Measurements from ENCODE around the gene HOXB4.
A peak's percentile ranks its signal among the peaks of the same experiment; 100 is the strongest.

HOXB4 gene

GRCh38 chr17:48577946-48578615 is at the start of gene HOXB4:
HOXB4 (minus strand) TSS chr17:48578350; CDS start chr17:48578319, 31 bp downstream.
- DNase-seq = no peak

DNA sequence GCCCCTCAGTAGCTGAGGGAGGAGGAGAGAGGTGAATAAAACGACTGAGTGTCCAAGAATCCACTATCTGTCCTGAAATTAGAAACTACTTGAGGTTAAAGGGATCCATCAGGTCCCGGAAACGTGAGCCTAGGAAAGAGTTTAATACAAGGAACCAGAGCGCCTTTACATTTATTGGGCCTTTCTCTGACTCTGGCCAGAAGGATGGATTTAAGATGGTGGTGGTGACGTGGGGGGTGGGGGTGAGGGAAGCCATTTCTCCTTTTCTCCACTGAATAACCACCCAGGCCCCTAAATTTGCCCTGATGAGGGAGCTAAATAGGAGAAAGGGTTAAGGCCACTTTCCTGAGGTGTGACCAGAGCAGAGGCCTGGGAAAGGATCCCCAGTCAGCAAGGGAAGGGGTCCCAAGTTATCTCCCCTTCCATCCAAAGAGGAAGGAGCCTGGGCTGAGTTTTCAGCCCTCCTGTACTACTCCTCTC is 49.0 kb upstream of the HOXB4 start:
- DNase-seq = no peak

DNA sequence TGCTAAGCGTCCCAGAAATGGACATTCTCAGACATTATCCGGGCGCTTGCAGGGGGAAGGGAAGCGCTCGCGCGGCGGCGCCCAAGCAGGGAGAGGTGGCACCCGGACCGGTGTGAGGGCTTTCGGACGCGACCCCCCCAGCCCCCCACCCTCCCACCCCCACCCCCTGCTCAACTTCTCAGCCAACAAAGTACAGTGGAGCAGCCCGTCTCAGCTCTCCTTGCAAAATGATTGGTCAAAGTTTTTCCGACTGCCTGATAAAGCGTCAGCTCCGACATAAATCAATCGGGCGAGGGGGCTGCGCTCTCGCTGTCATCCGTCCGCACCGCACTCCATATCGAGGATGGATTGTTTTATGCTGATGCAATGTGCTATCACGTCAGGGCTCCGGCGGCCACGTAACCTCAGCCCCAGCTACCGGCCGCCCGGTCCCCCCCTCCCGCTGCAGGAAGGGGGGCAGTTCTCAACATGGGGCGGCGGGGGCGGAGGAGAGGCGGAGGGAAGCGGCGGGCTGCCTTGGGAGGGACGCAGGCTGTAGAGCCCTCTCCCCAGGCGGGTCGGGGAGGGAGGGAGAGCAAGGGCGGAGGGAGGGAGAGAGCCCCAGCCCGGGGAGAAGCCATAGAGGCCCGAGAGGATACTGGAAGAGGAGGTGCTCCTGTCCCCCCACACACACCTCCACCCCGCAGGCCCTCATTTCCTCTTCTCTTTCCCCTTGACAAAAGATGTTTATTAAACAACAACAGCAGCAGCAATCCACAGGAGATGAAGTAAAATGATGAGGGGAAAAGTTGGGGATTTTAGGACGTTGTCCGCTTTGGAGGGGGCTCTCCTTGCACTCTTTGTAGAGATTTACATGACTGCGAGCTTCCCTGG is 48.3 kb upstream of the HOXB4 start, which contains the start of gene HOXB9:
TSS of gene HOXB9 (minus strand) at position 114 of the 873 bp plus-strand sequence. CDS start at position 25, 89 bp downstream.
- DNase-seq = peak; percentile 83

DNA sequence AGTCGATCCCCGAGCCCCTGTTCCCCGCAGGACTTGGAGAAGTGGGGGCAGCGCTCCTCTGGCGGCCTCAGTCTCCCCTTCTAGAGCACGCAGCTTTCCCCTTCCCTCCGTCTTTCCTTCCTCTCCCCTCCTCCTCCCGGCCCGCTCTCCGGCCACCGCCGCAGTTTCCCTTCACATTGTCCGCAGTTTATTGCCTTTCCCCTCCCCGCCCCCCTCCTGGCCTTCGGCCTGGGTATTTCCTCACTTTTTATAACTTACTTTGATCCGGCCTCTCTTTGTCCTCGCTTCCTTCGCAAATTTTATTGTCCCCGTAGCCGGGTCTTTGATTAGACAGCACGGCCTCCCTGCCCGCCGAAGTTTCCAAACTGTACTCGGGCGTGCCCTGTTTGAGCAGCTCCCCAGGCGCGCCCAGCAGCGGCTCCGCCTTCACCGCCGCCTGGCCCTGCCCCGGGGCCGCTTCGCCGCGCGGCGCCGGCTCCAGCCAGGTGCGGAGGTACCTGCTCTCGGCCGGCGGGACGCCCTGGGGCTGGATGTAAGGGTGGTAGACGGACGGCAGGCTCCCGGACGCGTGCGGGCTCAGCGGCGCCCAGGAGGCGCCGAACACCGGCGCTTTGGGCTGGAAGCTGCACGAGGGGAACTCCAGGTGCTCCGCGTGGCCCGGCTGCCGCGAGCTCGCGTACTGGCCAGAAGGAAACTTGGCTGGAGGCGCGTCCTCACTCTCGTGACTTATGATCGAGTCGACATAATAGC is 47.5 kb upstream of the HOXB4 start:
- peak; percentile 85 for DNase-seq

- DNase-seq = no peak
Measured at GRCh38 chr17:48624544-48625494, 46.7 kb upstream of the HOXB4 start.

DNA sequence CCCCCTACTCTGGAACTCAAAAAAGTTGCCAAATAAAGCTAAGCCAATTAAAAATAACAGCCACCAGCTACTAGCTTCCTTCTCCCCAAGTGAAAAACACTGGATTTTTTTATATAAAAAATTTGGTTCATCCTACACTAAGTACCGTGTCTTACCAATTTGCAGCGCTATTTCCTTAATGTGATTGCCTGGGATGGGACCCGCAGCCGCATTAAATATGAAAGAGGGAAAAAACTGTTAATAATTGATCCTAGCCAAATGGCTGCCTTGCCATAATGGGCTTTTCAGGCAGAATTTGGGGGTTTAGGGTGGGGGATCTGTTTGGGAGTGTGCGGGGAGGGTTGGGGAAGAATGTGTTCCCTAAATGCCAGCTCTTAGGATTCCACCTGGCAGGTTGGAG is 46.0 kb upstream of the HOXB4 start:
- DNase-seq = no peak

- DNase-seq = no peak
Measured at GRCh38 chr17:48623583-48623982, 45.4 kb upstream of the HOXB4 start.

DNA sequence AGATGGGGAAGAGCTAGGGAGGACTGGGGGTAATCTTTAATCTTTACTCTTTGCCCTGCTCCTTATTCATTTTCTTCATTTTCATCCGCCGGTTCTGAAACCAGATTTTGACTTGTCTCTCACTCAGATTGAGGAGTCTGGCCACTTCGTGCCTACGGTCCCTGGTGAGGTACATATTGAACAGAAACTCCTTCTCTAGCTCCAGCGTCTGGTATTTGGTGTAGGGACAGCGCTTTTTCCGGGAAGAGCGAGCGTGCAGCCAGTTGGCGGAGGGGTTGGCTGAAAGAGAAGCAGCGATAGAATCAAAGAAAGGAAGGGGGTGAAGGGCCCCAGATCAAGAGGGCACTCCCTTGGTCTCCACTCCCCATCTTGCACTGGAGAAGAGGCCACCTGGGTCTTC is 44.7 kb upstream of the HOXB4 start:
- no peak for DNase-seq

DNA sequence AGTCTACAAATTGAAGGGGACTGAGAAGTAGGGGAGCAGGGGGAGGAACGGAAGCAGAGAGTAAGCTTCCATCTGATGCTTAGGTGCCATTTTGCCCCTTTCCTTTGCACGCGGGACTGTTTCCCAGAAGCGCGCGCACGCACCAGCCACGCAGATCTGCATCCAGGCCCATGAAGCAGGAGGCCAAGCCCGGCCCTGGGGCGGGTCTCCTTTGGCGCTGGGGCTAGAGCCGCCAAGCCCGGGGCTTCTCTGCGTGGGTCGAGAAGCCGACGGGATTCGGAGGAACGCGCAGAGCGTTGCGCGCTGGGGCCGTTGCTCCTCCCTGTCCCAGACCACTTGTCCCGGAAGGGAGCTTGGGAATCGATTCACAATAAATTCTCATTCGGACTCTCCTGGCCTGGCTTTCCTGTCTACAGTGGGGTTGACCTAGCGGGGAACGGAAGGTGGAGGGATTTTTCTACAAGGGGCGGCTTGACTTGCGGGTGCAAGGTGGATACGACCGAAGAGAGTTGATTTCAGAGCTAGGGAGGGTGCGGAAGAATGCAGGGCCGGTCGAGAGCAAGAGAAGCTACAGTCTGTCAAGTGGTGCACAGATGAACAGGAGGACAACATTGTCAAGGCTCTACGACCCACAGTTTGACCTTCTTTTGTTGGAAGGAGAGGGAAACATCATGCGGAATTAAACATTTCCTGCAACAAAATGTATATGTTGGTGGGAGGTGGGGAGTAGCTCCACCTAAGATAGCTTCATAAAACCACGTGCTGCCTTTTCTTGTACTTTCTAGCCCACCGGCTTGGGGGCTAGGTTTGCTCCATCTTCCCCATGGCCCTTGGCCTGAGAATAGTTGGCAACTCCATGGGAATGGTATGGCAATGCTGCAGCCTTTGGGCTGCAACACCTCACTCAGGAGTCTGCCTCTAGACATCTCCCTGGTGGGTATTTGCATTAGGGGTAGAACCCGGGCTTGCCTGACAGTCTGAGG is 43.6 kb upstream of the HOXB4 start:
- DNase-seq = no peak

- no peak for DNase-seq
Measured at GRCh38 chr17:48620461-48621139, 42.5 kb upstream of the HOXB4 start.

DNA sequence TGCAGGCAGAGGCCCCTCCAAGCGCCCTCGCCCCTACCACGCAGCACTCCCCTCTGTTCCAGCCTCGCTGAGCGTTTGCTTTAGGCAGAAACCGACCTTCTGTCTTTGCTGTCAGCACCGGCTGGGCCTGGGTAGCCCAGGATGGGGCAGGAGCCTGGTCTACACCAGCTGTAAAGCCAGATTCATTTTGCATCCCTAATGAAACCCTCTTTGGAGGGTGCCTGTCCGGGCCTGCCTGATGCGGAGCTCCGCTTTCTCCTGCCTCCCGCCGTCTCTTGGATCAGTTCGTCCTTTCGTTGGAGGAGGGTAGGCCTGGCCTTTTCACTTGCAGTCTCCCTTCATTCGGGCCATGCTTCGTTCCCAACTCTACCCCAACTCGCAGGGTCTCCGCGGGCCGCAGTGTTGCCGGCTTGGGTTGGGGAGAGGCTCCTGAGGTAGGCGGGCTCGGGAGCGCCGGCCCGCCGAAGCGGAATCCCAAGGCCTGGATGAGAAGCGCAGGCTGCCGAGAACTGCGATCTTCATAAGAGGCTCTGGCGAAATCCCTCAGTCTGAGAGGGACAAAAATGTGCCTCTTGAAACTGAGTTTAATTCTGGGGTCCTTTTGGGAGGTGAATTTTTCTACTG is 41.8 kb upstream of the HOXB4 start:
- DNase-seq = no peak

DNA sequence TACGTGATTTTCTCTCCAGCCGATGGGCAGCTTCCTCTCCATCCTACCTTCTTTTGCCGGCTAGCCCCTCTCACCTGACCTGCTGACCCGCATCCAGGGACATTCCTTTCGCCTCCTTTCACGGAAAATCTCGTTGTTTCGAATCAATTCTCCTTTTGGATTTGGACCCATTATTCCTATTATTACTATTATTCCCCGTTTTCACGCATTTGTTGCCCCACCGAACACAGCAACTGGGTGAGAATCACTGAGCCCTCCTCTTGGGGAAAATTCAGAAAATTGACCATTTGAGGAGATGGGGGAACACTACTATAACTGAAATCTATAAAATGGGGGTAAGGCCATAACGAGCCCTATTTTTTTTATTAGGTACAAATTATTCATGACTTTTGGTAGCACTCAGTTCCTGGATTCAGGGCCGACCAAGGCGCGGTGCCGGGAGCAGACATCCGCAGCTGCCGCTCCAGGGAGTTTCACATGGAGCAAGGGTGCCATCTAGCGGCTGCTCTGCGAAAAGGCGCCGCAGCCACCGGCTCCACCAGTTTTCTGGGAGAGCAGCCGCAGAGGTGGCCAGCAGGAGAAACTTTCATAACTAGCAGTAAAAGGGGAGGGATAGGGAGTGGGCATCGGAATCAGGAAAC is 40.2 kb upstream of the HOXB4 start:
- peak; percentile 93 for DNase-seq

GRCh38 chr17:48617471-48618255 is 39.5 kb upstream of the HOXB4 start:
- DNase-seq = no peak

DNA sequence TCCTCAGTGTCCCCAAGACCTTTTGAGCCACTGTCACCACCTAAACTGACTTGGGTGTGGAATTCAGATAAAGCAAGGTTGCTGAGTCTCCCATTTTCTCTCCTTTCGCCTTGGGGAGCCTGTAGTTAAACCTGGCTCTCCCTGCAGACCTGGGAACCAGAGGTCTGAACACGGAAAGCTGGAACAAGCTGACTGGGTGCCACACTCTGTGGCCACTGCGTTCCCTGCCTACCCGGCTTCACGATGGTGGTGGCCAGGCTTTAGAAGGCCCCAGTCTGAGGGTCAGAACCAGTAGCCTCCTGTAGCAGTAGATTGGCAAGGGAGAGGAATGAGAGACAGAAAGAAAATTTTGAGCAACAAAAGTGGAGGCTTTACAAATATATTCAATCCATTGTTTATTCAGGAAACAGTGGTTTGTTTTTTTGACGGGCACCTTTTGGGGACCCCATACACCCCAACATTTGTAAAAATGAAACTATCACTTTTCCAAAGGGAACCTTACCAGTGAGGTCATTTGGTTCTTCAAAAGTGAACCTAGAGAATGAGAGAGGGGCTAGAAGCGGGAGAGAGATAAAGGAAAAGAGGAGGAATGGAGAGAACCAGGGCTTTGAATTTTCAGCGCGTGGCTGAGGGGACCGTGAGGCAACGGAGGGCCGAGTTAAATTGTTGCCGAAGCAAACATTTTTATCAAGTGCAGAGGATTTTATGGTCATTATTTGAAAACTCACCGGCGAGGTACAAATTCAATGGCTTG is 38.7 kb upstream of the HOXB4 start:
- DNase-seq = no peak

DNA sequence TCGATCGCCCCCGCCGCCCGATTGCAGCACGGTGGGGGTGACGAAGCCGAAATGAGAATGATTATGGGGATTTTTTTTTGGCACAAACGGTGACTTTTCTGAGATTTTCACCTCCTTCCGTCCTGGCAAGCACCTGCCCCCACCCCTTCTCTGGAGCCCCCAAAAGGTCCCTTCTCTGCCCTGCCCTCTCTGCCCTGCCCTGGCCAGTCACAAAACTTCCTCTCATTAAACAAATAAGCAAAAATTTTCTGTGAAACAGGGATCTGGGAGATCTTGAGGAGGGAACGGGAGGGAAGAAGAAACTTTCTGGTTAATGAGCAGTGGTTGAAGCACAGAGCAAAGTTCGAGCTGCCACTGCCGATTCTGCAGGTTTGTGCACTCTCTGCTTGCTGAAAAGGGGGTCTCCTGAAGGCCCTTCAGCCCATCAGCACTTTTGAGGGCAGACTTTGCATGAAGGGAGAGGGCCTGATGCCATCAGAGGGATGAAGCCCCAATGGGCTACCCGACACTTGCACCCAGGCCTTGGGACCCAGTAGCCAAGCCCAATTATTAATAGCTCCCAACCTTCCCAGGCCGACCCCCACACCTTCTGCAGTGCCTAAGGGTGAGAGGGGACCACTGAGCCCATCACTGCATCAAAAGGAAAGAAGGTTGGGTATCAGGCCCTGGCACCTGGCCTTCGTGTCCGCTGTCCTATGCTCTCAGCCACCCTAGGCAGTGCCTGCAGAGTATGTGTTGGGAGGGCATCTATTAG is 38.0 kb upstream of the HOXB4 start:
- DNase-seq = no peak

DNA sequence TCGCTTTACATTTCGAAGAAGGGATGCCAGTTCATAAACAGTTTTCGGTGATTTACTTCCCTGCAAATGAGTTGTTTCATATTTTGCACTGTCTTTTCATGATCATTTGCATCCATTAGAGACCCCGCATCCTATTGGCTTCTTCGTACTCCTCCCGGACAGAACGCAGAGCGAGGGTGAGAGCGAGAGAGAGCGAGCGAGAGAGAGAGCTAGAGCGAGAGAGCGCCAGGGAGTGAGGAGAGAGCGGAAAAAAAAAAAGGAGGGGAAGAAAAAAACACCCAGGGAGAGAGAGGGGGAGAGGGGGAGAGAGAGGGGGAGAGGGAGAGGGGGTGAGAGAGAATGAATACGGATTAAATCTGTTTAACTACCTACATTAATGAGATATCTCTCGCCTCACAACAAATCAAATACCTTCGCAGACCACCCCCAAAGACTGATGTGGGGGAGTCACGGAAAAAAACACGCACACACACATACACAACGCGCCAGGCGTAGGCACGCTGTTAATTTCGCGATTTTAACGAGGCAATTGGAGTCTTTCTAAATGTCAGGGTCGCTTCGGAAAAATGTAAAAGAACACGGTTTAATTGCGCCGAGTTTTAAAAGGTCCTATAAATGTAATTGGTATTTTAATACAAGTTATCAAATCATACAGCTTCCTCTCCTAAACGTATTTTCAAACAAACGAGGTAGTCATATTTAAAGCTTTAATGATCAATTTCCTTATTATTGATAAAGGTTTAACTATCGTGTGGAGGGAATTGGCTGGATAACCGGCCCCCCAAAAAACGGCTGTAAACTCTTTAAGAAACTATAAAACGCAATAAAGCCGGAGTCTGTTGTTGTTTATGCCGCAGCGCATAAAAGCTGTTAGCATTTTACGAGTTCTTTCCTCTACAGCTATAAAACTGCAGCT is 37.2 kb upstream of the HOXB4 start, which contains the start of gene HOXB8:
TSS of gene HOXB8 (minus strand) at position 246 of the 916 bp plus-strand sequence. CDS start 588 bp downstream, outside the sequence.
- no peak for DNase-seq

All from activated CD8-positive, alpha-beta memory T cell treated with anti-CD3 and anti-CD28 coated beads for 24 hours (primary cell).